Astrocyte of the cerebellum (primary cell): ENCODE data around the gene WNT11.

Source experiments
- DNase-seq: peaks from one replicate; pipeline ENCODE4 v3.0.0-alpha.2; 2011; ENCODE audit warnings: low read depth
- H3K4me3 ChIP-seq: 2 replicates; pipeline ENCODE4 v1.5.1; 2011; ENCODE audit warnings: mild to moderate bottlenecking, low read depth, low read length, moderate library complexity
- in situ Hi-C: cut with HindIII; loops from 2 replicates; pipeline ENCODE4 v1.10.0; 2017; ENCODE audit warnings: low sequenced_read_pairs
- TF ChIP-seq, protein P1 (sequence below): IDR thresholded peaks from 2 replicates; pipeline ENCODE4 v1.5.1; 2012; ENCODE audit warnings: low read length, low read depth, moderate library complexity, mild to moderate bottlenecking; ENCODE audit errors: missing control alignments

WNT11 gene

DNA sequence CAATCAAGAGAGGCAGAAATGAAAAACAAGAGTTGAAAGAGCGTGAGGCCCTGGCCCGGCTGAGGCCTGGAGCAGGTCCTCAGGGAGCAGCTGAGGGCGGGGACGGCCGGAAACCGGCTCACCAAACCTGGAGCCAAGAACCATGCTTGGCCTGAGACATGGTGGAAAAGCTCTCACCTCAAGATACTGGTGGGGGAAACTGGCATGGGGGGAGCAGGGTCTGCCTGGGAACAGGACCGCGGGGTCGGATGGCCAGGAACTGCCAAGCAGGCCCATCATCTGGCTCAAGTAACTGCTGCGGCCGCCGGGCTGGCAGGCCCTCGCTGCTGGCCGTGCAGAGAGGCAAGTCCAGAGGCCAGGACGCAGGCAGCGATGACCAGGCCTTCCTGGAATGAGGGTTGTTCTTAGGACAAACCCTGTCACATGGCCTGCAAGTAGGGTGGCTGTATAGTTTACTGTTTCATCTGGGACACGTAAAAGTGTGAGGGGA lies 18.9 kb upstream of the WNT11 start:
- in situ Hi-C loops = loop anchor here (25.0 kb wide), 1 partner anchor 287 kb away; no protein-coding TSS in a partner anchor
- no peak overlapping the region for H3K4me3 ChIP-seq
- TF ChIP-seq, protein P1, sequence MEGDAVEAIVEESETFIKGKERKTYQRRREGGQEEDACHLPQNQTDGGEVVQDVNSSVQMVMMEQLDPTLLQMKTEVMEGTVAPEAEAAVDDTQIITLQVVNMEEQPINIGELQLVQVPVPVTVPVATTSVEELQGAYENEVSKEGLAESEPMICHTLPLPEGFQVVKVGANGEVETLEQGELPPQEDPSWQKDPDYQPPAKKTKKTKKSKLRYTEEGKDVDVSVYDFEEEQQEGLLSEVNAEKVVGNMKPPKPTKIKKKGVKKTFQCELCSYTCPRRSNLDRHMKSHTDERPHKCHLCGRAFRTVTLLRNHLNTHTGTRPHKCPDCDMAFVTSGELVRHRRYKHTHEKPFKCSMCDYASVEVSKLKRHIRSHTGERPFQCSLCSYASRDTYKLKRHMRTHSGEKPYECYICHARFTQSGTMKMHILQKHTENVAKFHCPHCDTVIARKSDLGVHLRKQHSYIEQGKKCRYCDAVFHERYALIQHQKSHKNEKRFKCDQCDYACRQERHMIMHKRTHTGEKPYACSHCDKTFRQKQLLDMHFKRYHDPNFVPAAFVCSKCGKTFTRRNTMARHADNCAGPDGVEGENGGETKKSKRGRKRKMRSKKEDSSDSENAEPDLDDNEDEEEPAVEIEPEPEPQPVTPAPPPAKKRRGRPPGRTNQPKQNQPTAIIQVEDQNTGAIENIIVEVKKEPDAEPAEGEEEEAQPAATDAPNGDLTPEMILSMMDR = no peak
- no peak for DNase-seq

DNA sequence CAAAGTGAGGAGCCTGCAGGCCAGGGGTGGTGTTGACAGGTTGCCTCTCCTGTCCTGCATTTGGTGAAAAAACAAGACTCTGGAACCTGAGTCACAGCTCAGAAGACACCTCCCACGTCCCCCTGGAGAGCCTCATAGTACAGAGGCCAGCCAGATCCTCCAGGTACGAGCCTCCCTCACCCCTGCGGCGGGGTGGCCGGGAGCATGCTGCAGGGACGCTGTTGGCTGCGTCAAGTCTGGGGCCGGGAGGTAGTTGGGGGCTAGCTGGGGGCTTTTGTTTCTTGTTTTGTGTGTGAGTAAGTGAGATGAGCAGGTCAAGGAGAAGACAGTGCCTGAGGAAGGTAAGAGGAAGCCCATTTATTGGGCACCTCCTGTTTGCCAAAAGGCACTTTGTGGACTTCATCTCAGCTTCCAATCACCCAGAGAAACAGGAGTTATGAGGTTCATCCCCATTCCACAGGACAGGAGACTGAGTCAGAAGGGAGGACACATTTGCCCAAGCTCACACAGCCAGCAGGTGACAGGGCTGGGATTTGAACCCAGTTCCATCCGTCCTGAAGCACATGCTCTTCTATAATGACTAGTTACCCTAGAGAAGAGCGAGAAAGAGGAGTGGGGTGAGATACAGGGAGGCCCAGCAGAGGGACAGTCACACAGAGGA lies 18.3 kb upstream of the WNT11 start:
- no peak for DNase-seq
- TF ChIP-seq, protein P1 = no peak
- no peak overlapping the region for H3K4me3 ChIP-seq
- in situ Hi-C loops = loop anchor here (25.0 kb wide), 1 partner anchor 288 kb away; no protein-coding TSS in a partner anchor

DNA sequence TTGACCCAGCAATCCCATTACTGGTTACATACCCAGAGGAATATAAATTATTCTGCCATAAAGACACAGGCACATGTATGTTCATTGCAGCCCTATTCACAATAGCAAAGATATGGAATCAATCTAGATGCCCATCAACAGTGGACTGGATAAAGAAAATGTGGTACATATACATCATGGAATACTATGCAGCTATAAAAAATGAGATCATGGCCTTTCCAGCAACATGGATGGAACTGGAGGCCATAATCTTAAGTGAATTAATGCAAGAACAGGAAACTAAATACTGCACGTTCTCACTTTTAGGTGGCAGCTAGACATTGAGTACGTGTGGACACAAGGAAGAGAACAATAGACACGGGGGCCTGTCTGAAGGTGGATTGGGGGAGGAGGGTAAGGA lies 15.1 kb upstream of the WNT11 start:
- no peak for DNase-seq
- H3K4me3 ChIP-seq = no peak overlapping the region
- in situ Hi-C loops = no loop called here
- TF ChIP-seq, protein P1 = no peak

DNA sequence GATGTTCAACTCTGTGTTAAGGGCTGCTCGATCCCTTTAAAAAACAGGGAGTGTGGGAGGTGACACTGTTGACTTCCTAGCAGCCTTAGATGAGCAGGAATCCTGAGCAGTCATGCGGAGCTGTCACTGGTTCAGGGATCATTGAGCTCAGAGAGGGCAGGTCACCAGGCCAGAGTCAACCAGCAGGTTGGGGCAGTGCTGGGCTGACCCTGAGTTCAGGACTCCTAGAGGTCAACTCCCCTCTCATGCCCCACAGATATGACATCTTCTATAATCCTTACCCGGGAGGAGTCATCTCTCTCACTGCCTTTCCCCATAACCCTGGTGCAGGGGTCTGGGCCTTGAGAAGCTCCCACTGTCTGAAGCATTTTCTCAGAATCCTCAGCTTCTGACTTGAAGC lies 12.9 kb upstream of the WNT11 start:
- no peak overlapping the region for H3K4me3 ChIP-seq
- TF ChIP-seq, protein P1 = no peak
- in situ Hi-C loops = no loop called here
- DNase-seq = no peak

DNA sequence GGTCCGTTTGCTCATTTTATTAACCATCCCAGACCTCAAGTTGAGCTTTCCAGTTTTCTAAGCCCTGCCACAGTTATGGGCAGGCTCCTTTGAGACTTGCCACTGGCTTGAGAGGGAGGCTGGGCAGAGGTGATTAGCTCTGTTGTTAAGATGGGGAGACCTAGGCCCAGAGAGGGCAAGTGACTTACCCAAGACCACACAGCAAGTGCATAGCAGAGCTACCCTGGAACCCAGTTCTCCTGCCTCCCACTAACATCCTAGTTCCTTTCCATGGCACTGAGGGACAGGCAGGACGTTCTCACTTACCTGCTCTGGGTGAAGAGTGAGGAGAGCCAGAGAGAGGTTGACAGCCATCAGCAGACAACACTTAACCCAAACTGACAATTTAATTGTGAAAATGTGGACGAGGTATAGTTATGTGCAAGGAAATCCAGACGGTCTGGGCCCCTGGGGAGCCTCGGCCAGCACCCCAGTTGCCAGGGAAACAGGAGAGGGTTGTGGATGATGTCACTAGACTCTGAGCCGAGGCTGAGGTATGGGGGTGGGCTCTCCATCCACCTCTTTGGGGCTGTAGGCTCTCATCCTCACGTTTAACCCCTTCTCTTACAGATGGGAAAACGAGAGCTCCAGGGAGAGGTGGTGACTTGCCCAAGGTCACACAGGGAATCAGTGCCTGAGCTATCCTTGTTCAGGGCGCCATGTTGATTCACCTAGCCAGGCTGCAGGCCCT lies 12.3 kb upstream of the WNT11 start:
- in situ Hi-C loops = no loop called here
- TF ChIP-seq, protein P1 = no peak
- DNase-seq = no peak
- no peak overlapping the region for H3K4me3 ChIP-seq

DNA sequence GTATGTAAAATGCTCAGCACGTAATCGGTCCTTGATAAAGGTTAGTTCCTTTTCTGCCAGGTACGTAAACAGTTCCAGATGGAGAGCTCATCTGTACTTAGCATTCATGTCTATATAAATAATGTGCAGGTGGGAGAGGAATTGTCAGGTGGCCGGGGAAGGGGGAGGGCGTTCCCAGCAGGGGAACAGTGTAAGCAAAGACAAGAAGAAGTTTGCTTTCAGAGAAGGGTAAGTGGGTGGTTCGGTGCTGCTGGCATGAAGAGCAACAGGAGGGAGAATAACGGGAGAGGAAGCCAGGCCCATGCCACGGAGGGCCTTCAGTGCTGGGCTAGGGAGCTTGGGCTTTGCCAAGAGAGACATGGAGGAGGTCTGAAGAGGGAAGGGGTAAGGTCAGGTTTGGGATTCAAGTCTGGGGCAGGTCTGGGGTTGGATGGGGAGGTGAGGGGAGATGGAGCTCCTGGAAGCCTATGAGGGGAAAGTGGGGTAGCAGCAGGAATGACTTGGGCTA lies 11.4 kb upstream of the WNT11 start:
- H3K4me3 ChIP-seq = no peak overlapping the region
- no peak for DNase-seq
- TF ChIP-seq, protein P1 = no peak
- in situ Hi-C loops = no loop called here
